Neural progenitor cell (in vitro differentiated cells): ENCODE data around the gene CD180. TPM values are rescaled to one million over a fixed set of nuclear protein-coding genes. Genes with fewer than 3 reads are reported as not detected.

Experiments used
- DNase-seq: peaks from one replicate; pipeline ENCODE4 v3.0.0-alpha.2; 2016; ENCODE audit warnings: low spot score
- H2AFZ ChIP-seq: fragments of 200-600 bp; sonication (generic); replicated peaks from 2 replicates; pipeline ENCODE4 v1.6.1; 2016; ENCODE audit warnings: antibody characterized with exemption
- H3F3A ChIP-seq: fragments of 200-600 bp; sonication (generic); 2 replicates; pipeline ENCODE4 v1.6.1; 2016; ENCODE audit warnings: antibody characterized with exemption, low read depth
- H3K27ac ChIP-seq: fragments of 200-600 bp; sonication (generic); 2 replicates; pipeline ENCODE4 v1.5.1; 2016; ENCODE audit warnings: mild to moderate bottlenecking
- H3K27me3 ChIP-seq: fragments of 200-600 bp; sonication (generic); 2 replicates; pipeline ENCODE4 v1.6.1; 2016; ENCODE audit warnings: mild to moderate bottlenecking, moderate library complexity
- H3K36me3 ChIP-seq: fragments of 200-600 bp; sonication (generic); 2 replicates; pipeline ENCODE4 v1.5.1; 2016
- H3K4me1 ChIP-seq: fragments of 200-600 bp; sonication (generic); 2 replicates; pipeline ENCODE4 v1.6.1; 2016; ENCODE audit warnings: mixed run types
- H3K4me2 ChIP-seq: fragments of 200-600 bp; sonication (generic); 2 replicates; pipeline ENCODE4 v1.6.1; 2016
- H3K4me3 ChIP-seq: fragments of 200-600 bp; sonication (generic); 2 replicates; pipeline ENCODE4 v1.5.1; 2016
- H3K79me2 ChIP-seq: fragments of 200-600 bp; sonication (generic); 2 replicates; pipeline ENCODE4 v1.6.1; 2016; ENCODE audit warnings: low read depth
- H3K9ac ChIP-seq: fragments of 200-600 bp; sonication (generic); 2 replicates; pipeline ENCODE4 v1.6.1; 2016
- H3K9me3 ChIP-seq: fragments of 200-600 bp; sonication (generic); 2 replicates; pipeline ENCODE4 v1.5.1; 2016; ENCODE audit warnings: low read depth
- H4K20me1 ChIP-seq: fragments of 200-600 bp; sonication (generic); 2 replicates; pipeline ENCODE4 v1.6.1; 2016; ENCODE audit warnings: low read depth
- H3K27ac Mint-ChIP-seq: 3 replicates; pipeline ENCODE4 v1.8.0; 2021; ENCODE audit warnings: mixed read lengths
- H3K27me3 Mint-ChIP-seq: 2 replicates; pipeline ENCODE4 v1.8.0; 2022; ENCODE audit warnings: low read depth, mild to moderate bottlenecking, inconsistent platforms, moderate library complexity, mixed read lengths; ENCODE audit not compliant: insufficient read depth
- H3K36me3 Mint-ChIP-seq: 3 replicates; pipeline ENCODE4 v1.8.0; 2021; ENCODE audit warnings: mixed read lengths
- H3K4me1 Mint-ChIP-seq: 3 replicates; pipeline ENCODE4 v1.8.0; 2021; ENCODE audit warnings: mixed read lengths
- H3K4me3 Mint-ChIP-seq: 3 replicates; pipeline ENCODE4 v1.8.0; 2021; ENCODE audit warnings: mild to moderate bottlenecking, moderate library complexity, mixed read lengths
- H3K9me3 Mint-ChIP-seq: 3 replicates; pipeline ENCODE4 v1.8.0; 2020; ENCODE audit warnings: mixed read lengths
- EZH2 ChIP-seq: fragments of 200-600 bp; sonication (generic); IDR thresholded peaks from 2 replicates; pipeline ENCODE4 v1.6.1; 2017; ENCODE audit warnings: antibody characterized with exemption, mild to moderate bottlenecking, moderate library complexity
- EZH2phosphoT487 ChIP-seq: fragments of 200-600 bp; sonication (generic); IDR thresholded peaks from 2 replicates; pipeline ENCODE4 v1.6.1; 2017; ENCODE audit warnings: antibody characterized with exemption
- total RNA-seq: library from RNA; depleted of rRNA; stranded (reverse); fragments of >200 nt; gene quantifications from 2 replicates; pipeline ENCODE4 v1.2.3, GENCODE V29; 2015; ENCODE audit warnings: low replicate concordance
- TF ChIP-seq, protein P1 (sequence below): fragments of 200-600 bp; sonication (generic); IDR thresholded peaks from 2 replicates; pipeline ENCODE4 v1.5.1; 2017; ENCODE audit warnings: antibody characterized with exemption, mild to moderate bottlenecking

The CD180 gene
- total RNA-seq, 1 donor from 2014 or later, result not detected

DNA sequence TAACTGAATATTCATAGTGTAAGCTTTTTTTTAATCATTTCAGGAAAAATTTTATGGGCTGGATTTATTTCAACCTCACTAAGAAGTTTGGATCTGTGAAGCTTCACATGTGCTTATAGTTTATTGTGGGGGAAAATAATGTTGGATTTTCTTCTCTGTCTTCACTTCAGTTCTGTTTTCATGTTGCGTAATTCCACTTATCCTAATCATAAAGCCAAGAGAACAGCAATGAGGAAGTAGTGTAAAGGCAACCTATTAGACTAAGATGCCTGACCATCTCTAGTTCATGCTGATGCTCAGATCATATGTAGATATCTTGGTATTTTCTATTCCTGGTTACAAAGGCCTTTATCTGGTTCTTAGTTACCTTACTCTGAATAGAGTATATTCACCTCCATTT is 50.0 kb downstream of the CD180 start:
- no peak overlapping the region for H3K4me3 Mint-ChIP-seq
- Histone ChIP-seq H3K79me2 (no peaks in the 10 kb centered on the region), H3F3A (no peaks in the 10 kb centered on the region), H4K20me1 (no peaks in the 10 kb centered on the region), H3K4me3 (no peak overlapping the region), H3K27me3 (no peaks in the 10 kb centered on the region), H3K9ac (no peak overlapping the region), H3K27ac (no peak overlapping the region), H3K4me2 (no peak overlapping the region), H2AFZ (no peak overlapping the region), H3K4me1 (no peaks in the 10 kb centered on the region), H3K36me3 (no peaks in the 10 kb centered on the region), H3K9me3 (no peaks in the 10 kb centered on the region)
- H3K9me3 Mint-ChIP-seq, result no peaks in the 10 kb centered on the region
- no peak for DNase-seq
- peaks cover 3% of the 10 kb centered on the region for H3K4me1 Mint-ChIP-seq
- no peak for TF ChIP-seq EZH2phosphoT487
- TF ChIP-seq, protein P1, sequence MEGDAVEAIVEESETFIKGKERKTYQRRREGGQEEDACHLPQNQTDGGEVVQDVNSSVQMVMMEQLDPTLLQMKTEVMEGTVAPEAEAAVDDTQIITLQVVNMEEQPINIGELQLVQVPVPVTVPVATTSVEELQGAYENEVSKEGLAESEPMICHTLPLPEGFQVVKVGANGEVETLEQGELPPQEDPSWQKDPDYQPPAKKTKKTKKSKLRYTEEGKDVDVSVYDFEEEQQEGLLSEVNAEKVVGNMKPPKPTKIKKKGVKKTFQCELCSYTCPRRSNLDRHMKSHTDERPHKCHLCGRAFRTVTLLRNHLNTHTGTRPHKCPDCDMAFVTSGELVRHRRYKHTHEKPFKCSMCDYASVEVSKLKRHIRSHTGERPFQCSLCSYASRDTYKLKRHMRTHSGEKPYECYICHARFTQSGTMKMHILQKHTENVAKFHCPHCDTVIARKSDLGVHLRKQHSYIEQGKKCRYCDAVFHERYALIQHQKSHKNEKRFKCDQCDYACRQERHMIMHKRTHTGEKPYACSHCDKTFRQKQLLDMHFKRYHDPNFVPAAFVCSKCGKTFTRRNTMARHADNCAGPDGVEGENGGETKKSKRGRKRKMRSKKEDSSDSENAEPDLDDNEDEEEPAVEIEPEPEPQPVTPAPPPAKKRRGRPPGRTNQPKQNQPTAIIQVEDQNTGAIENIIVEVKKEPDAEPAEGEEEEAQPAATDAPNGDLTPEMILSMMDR, result no peak
- TF ChIP-seq EZH2, result no peak
- peaks cover 9% of the 10 kb centered on the region for H3K36me3 Mint-ChIP-seq
- H3K27me3 Mint-ChIP-seq, result no peaks in the 10 kb centered on the region
- no peak overlapping the region for H3K27ac Mint-ChIP-seq

- Histone ChIP-seq H3K36me3 (no peaks in the 10 kb centered on the region), H3K27me3 (no peaks in the 10 kb centered on the region), H3K4me1 (no peaks in the 10 kb centered on the region), H3K27ac (no peak overlapping the region), H3K9ac (no peak overlapping the region), H3K9me3 (no peaks in the 10 kb centered on the region), H2AFZ (no peak overlapping the region), H4K20me1 (no peaks in the 10 kb centered on the region), H3K4me2 (no peak overlapping the region), H3K4me3 (no peak overlapping the region), H3F3A (no peaks in the 10 kb centered on the region), H3K79me2 (no peaks in the 10 kb centered on the region)
- Mint-ChIP-seq H3K36me3 (peaks cover 9% of the 10 kb centered on the region), H3K4me3 (no peak overlapping the region), H3K4me1 (peaks cover 3% of the 10 kb centered on the region), H3K9me3 (no peaks in the 10 kb centered on the region), H3K27ac (no peak overlapping the region), H3K27me3 (peaks cover 6% of the 10 kb centered on the region)
- DNase-seq, result no peak
- no peak for TF ChIP-seq EZH2phosphoT487
- TF ChIP-seq, protein P1, result no peak
- no peak for TF ChIP-seq EZH2
Measured at GRCh38 chr5:67144183-67144639, 52.4 kb downstream of the CD180 start.

DNA sequence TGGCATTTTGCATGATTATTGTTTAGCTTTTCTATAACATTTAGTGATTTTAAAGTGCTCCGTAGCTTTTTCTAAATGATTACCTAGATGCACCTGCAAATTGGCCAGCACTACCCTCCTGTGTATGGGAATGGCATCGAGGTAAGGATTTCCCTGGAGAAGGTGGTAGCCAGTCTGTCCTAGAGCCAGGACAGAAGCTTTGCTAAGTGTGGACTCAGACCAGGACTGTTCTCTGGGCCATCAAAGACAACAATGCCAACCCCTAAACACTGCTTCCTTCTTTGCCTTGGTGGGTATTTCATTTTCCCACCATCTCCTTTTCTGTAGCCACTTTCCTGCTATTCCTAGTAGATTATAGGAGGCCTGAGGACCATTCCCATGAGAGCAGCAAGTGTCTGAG is 53.0 kb downstream of the CD180 start:
- H3K27ac ChIP-seq, result no peak overlapping the region
- H3K27me3 ChIP-seq, result no peaks in the 10 kb centered on the region
- no peaks in the 10 kb centered on the region for H3K9me3 Mint-ChIP-seq
- H3F3A ChIP-seq, result no peaks in the 10 kb centered on the region
- DNase-seq, result no peak
- H3K9ac ChIP-seq, result no peak overlapping the region
- H3K4me3 ChIP-seq, result no peak overlapping the region
- no peaks in the 10 kb centered on the region for H4K20me1 ChIP-seq
- H3K27me3 Mint-ChIP-seq, result peaks cover 6% of the 10 kb centered on the region
- no peak for TF ChIP-seq EZH2
- TF ChIP-seq, protein P1, result no peak
- no peak for TF ChIP-seq EZH2phosphoT487
- H2AFZ ChIP-seq, result no peak overlapping the region
- H3K4me2 ChIP-seq, result no peak overlapping the region
- H3K27ac Mint-ChIP-seq, result no peak overlapping the region
- H3K4me1 ChIP-seq, result no peaks in the 10 kb centered on the region
- H3K79me2 ChIP-seq, result no peaks in the 10 kb centered on the region
- H3K36me3 ChIP-seq, result no peaks in the 10 kb centered on the region
- no peak overlapping the region for H3K4me3 Mint-ChIP-seq
- H3K36me3 Mint-ChIP-seq, result peaks cover 9% of the 10 kb centered on the region
- no peaks in the 10 kb centered on the region for H3K9me3 ChIP-seq
- peaks cover 6% of the 10 kb centered on the region for H3K4me1 Mint-ChIP-seq
